ENCODE results near the gene KIF17. TPM values are rescaled to one million over a fixed set of nuclear protein-coding genes. Genes with fewer than 3 reads are reported as not detected.

Gene KIF17
- total RNA-seq, 1 donor from 2014 or later: 2.2 TPM

DNA sequence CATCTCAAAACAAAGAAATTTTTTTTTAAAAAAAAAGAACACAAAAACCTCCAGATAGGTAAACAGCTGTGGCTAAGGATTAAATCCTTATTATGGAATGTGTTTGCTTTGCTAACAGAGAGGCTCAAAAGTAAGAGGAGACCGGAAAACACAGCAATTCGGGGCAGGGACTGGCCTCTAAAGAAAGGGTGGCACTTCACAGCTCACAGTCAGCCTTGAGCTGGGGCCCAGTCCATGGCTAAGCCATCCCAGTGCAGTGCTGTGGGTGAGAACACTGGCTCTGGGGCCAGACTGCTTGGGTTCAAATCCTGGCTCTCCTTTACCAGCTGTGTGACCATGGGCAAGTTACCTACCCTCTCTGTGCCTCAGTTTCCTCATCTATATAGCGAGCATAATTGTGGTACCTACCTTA lies 28.2 kb downstream of the KIF17 start:
- Histone ChIP-seq H3K9ac (no peak overlapping the region), H4K20me1 (ENCODE audit: low read depth) (no peaks in the 10 kb centered on the region), H3K36me3 (no peaks in the 10 kb centered on the region), H3K27ac (no peak overlapping the region), H3K4me2 (no peak overlapping the region), H3K4me1 (no peaks in the 10 kb centered on the region), H3K27me3 (no peaks in the 10 kb centered on the region), H3F3A (ENCODE audit: low read depth) (no peaks in the 10 kb centered on the region), H3K79me2 (ENCODE audit: low read depth) (no peaks in the 10 kb centered on the region), H2AFZ (replicated peaks) (no peak overlapping the region), H3K4me3 (no peak overlapping the region), H3K9me3 (ENCODE audit: low read depth) (no peaks in the 10 kb centered on the region)
- H3K36me3 Mint-ChIP-seq: peaks cover 3% of the 10 kb centered on the region
- H3K4me3 Mint-ChIP-seq: no peak overlapping the region
- DNase-seq (ENCODE audit: low spot score): no peak
- H3K27ac Mint-ChIP-seq: no peak overlapping the region
- H3K27me3 Mint-ChIP-seq (ENCODE audit: insufficient read depth, low read depth): peaks cover 5% of the 10 kb centered on the region
- peaks cover 5% of the 10 kb centered on the region for H3K4me1 Mint-ChIP-seq
- H3K9me3 Mint-ChIP-seq: peaks cover 6% of the 10 kb centered on the region
- no peak for TF ChIP-seq EZH2 (IDR thresholded peaks at IDR 0.05)
- TF ChIP-seq EZH2phosphoT487 (IDR thresholded peaks at IDR 0.05): no peak
- TF ChIP-seq, protein P1, sequence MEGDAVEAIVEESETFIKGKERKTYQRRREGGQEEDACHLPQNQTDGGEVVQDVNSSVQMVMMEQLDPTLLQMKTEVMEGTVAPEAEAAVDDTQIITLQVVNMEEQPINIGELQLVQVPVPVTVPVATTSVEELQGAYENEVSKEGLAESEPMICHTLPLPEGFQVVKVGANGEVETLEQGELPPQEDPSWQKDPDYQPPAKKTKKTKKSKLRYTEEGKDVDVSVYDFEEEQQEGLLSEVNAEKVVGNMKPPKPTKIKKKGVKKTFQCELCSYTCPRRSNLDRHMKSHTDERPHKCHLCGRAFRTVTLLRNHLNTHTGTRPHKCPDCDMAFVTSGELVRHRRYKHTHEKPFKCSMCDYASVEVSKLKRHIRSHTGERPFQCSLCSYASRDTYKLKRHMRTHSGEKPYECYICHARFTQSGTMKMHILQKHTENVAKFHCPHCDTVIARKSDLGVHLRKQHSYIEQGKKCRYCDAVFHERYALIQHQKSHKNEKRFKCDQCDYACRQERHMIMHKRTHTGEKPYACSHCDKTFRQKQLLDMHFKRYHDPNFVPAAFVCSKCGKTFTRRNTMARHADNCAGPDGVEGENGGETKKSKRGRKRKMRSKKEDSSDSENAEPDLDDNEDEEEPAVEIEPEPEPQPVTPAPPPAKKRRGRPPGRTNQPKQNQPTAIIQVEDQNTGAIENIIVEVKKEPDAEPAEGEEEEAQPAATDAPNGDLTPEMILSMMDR (IDR thresholded peaks at IDR 0.05): no peak

DNA sequence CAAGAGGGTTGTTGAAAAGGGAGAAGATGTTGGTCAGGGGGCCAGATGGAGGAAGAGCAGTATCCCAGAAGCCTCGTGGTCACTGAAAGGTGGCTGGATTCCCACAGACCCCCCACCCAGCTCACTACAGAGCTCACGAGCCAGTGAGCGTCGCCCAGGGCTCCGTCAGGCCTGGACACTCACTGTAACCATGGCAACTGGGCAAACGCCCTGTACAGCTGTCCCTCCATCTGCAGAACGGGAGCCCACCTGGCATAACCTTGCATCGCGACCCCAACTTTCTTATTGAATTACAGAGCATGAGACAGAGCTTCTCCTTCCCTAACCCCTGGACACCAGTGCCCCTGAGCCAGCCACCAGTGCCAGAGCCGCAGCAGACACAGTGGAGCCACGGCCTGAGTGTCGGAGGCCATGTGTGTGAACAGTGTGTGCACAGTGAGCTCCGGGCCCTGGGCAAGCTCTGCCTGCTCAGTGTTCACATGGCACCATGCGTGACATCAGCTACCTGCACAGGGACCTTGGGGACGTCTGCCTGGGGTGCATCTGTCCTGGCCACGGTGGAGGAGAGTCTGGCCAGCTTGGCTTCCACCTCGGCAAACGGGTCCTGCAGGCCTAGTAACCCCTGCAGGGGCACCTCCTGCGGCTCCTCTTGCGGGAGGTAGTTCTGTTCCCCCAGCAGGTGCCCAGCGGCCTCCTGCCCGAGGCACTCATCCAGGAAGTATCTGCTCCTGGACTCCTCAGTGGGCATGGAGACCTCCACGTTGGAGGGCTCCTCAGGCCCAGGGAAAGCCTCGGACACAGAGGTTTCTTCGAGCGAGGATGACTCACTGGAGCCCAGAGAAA lies 30.7 kb downstream of the KIF17 start:
- H3K4me1 Mint-ChIP-seq: peaks cover 5% of the 10 kb centered on the region
- no peak overlapping the region for H3K4me3 ChIP-seq

DNA sequence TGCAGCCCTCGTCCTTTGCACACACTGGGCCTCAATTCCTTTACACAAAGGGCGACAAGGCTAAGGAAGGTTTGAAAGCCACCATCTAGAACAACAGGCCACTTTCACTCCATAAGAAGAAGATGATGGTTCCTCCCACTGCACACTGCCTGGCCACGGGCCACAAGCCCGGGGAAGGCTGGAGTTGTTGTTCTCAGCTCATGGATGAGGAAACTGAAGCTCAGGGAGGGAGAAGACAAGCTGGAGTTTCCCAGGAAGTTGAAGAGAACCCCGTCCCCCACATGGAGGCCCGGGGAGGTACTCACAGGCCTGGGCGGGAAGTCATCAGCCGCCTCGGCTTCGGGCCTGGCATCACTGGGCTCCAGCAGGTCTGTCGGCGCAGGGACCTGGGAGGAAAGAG lies 32.1 kb downstream of the KIF17 start:
- DNase-seq (ENCODE audit: low spot score): no peak
- no peak overlapping the region for H3K4me3 ChIP-seq
- H3K27ac ChIP-seq: no peak overlapping the region
- no peaks in the 10 kb centered on the region for H4K20me1 ChIP-seq (ENCODE audit: low read depth)
- no peaks in the 10 kb centered on the region for H3K4me1 ChIP-seq
- Mint-ChIP-seq H3K9me3 (no peaks in the 10 kb centered on the region), H3K36me3 (no peaks in the 10 kb centered on the region), H3K27me3 (ENCODE audit: insufficient read depth, low read depth) (peaks cover 3% of the 10 kb centered on the region), H3K4me3 (no peak overlapping the region), H3K27ac (no peak overlapping the region), H3K4me1 (peaks cover 5% of the 10 kb centered on the region)
- no peak overlapping the region for H3K4me2 ChIP-seq
- H3K9me3 ChIP-seq (ENCODE audit: low read depth): no peaks in the 10 kb centered on the region
- H3K9ac ChIP-seq: no peak overlapping the region
- H3K27me3 ChIP-seq: no peaks in the 10 kb centered on the region
- H3F3A ChIP-seq (ENCODE audit: low read depth): no peaks in the 10 kb centered on the region
- H3K79me2 ChIP-seq (ENCODE audit: low read depth): no peaks in the 10 kb centered on the region
- H3K36me3 ChIP-seq: no peaks in the 10 kb centered on the region
- no peak for TF ChIP-seq EZH2phosphoT487 (IDR thresholded peaks at IDR 0.05)
- TF ChIP-seq, protein P1 (IDR thresholded peaks at IDR 0.05): no peak
- TF ChIP-seq EZH2 (IDR thresholded peaks at IDR 0.05): no peak
- H2AFZ ChIP-seq (replicated peaks): no peak overlapping the region

More for the DNA sequence above, 30.7 kb downstream of the KIF17 start:
- Histone ChIP-seq H3F3A (ENCODE audit: low read depth) (no peaks in the 10 kb centered on the region), H4K20me1 (ENCODE audit: low read depth) (no peaks in the 10 kb centered on the region), H3K79me2 (ENCODE audit: low read depth) (no peaks in the 10 kb centered on the region), H3K27ac (no peak overlapping the region), H2AFZ (replicated peaks) (no peak overlapping the region), H3K9me3 (ENCODE audit: low read depth) (no peaks in the 10 kb centered on the region), H3K4me1 (no peaks in the 10 kb centered on the region), H3K27me3 (no peaks in the 10 kb centered on the region), H3K36me3 (no peaks in the 10 kb centered on the region), H3K9ac (no peak overlapping the region), H3K4me2 (no peak overlapping the region)
- H3K27ac Mint-ChIP-seq: no peak overlapping the region
- H3K4me3 Mint-ChIP-seq: no peak overlapping the region
- peaks cover 3% of the 10 kb centered on the region for H3K27me3 Mint-ChIP-seq (ENCODE audit: insufficient read depth, low read depth)
- H3K36me3 Mint-ChIP-seq: peaks cover 3% of the 10 kb centered on the region
- DNase-seq (ENCODE audit: low spot score): no peak
- H3K9me3 Mint-ChIP-seq: peaks cover 4% of the 10 kb centered on the region
- TF ChIP-seq EZH2phosphoT487 (IDR thresholded peaks at IDR 0.05): no peak

DNA sequence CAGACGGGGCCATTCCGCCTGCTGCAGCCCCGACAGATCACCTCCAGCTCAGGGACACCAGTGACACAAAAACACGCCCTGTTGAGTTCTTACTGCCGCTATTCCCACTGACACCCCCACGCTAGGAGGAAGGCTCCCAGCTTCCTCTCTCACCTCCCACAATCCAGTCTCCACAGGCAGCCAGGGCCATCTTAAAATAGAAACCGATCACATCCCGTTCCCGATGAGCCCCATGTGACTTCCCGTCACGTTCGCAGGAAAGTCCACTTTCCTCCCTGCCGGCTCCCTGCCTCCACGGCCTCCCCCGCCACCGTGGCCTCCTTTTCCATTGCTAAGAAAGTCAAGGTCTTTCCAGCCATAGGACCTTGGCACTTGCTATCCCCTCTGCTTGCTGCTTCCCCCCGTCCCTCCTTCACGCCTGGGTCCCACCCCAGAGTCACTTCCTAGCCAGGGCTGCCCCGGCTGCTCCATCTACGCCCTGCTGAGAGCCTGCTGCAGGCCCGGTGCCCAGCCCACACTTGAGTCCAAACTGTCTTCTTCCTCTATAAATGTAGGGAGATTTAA lies 32.6 kb downstream of the KIF17 start:
- Histone ChIP-seq H3K9ac (no peak overlapping the region), H3K4me3 (no peak overlapping the region), H3K36me3 (no peaks in the 10 kb centered on the region), H3K4me2 (no peak overlapping the region), H3K4me1 (no peaks in the 10 kb centered on the region), H3K79me2 (ENCODE audit: low read depth) (no peaks in the 10 kb centered on the region), H3K9me3 (ENCODE audit: low read depth) (no peaks in the 10 kb centered on the region), H3K27me3 (no peaks in the 10 kb centered on the region), H2AFZ (replicated peaks) (no peak overlapping the region), H3F3A (ENCODE audit: low read depth) (no peaks in the 10 kb centered on the region), H4K20me1 (ENCODE audit: low read depth) (no peaks in the 10 kb centered on the region), H3K27ac (no peak overlapping the region)
- Mint-ChIP-seq H3K9me3 (no peaks in the 10 kb centered on the region), H3K4me3 (no peak overlapping the region), H3K36me3 (no peaks in the 10 kb centered on the region), H3K4me1 (peaks cover 5% of the 10 kb centered on the region), H3K27ac (peak overlapping the region; percentile 6), H3K27me3 (ENCODE audit: insufficient read depth, low read depth) (peaks cover 3% of the 10 kb centered on the region)
- TF ChIP-seq EZH2phosphoT487 (IDR thresholded peaks at IDR 0.05) (no peak), EZH2 (IDR thresholded peaks at IDR 0.05) (no peak)
- TF ChIP-seq, protein P1 (IDR thresholded peaks at IDR 0.05): no peak
- DNase-seq (ENCODE audit: low spot score): no peak

Data from neural progenitor cell (in vitro differentiated cells).